ENCODE measurements around the gene ZNF579. TPM values are rescaled to one million over a fixed set of nuclear protein-coding genes. Genes with fewer than 3 reads are reported as not detected.
"Not testable (repeated sequence)": the region's sequence is repeated elsewhere in the genome, so short reads cannot be mapped to it uniquely, and the experiment has no call there.

ZNF579 gene
- total RNA-seq, 6 donors from 2014 or later, result 3.5 to 19.2 (median 8.4) TPM

DNA sequence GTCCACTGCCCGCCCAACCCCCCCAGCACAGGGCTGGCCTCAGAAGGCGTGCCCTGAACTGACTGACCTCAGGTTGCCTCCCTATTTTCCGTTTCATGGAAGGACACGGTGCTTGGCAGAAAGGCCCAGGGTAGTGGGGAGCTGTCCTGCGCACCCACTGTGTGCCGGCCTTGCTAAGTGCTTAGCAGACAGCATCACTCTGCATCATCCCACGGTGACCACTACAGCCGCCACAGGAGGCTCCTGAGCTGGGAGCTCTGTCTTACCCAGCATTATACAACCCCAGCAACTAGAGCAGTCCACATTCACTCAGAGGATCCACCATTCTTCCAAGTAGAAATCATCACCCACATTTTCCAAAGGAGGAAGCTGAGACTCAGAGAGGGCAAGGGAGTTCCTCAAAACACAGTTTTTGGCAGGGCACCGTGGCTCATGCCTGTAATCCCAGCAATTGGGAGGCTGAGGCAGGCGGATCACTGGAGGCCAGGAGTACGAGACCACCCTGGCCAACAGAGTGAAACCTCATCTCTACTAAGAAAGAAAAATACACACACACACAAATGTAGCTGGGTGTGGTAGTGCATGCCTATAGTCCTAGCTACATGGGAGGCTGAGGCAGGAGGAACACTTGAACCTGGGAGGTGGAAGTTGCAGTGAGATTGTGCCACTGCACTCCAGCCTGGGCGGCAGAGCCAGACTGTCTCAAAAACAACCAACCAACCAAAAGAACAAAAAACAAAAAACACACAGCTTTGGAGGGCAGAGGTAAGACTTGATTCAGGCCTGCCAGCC, 45.3 kb downstream of the ZNF579 start:
- 79 to 84% methylated on average over 10 to 12 of the region's 12 CpGs for WGBS, 2 donors
- no peaks in the 10 kb centered on the region for H3K9me3 ChIP-seq
- H3K36me3 ChIP-seq, result no peaks in the 10 kb centered on the region
- H3K27ac ChIP-seq, result no peak overlapping the region
- no peak overlapping the region for H3K4me3 ChIP-seq
- DNase-seq (no peak), ATAC-seq (ENCODE audit: low FRiP score in 2 of 2) (no peak)
- no peaks in the 10 kb centered on the region for H3K4me1 ChIP-seq
- no peaks in the 10 kb centered on the region for H3K27me3 ChIP-seq
- TF ChIP-seq EP300 (IDR thresholded peaks at IDR 0.05) (no peak), POLR2A (IDR thresholded peaks at IDR 0.05) (no peak)
- TF ChIP-seq, protein P1, sequence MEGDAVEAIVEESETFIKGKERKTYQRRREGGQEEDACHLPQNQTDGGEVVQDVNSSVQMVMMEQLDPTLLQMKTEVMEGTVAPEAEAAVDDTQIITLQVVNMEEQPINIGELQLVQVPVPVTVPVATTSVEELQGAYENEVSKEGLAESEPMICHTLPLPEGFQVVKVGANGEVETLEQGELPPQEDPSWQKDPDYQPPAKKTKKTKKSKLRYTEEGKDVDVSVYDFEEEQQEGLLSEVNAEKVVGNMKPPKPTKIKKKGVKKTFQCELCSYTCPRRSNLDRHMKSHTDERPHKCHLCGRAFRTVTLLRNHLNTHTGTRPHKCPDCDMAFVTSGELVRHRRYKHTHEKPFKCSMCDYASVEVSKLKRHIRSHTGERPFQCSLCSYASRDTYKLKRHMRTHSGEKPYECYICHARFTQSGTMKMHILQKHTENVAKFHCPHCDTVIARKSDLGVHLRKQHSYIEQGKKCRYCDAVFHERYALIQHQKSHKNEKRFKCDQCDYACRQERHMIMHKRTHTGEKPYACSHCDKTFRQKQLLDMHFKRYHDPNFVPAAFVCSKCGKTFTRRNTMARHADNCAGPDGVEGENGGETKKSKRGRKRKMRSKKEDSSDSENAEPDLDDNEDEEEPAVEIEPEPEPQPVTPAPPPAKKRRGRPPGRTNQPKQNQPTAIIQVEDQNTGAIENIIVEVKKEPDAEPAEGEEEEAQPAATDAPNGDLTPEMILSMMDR (IDR thresholded peaks at IDR 0.05), result no peak

DNA sequence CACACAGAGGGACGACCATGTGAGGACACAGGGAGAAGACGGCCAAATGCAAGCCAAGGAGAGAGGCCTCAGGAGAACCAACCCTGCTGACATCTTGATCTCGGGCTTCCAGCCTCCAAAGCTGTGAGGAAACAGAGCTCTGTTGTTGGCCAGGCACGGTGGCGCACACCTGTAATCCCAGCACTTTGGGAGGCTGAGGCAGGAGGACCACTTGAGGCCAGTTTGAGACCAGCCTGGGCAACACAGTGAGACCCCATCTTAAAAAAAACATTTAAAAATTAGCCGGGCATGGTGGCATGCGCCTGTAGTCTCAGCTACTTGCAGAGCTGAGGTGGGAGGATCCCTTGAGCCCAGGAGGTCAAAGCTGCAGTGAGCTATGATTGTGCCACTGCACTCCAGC, 46.4 kb downstream of the ZNF579 start:
- not testable (repeated sequence) for DNase-seq, H3K27me3 ChIP-seq
- WGBS, 2 donors, result 88 to 90% methylated on average over 7 of the region's 7 CpGs

DNA sequence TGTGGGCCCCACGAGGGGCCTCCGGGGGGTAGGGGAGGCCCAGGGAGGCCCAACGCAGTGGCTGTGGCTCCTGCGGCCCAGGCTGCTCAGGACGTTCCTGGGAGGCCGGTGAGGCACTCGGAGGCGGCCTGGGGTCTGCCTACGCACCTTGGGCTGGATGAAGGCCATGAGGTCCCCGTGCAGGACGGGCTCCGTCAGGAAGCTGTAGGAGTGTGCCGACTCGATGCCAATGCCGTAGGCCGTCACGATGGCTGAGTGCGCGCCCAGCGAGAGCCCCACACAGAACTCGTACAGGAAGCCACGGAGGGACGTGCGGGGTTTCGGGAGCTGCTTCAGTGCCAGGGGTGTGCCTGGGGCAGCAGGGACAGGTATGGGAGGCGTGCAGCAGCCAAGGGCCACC, 49.7 kb downstream of the ZNF579 start:
- Histone ChIP-seq H3K27ac (no peak overlapping the region), H3K27me3 (no peaks in the 10 kb centered on the region), H3K36me3 (no peaks in the 10 kb centered on the region), H3K9me3 (no peaks in the 10 kb centered on the region), H3K4me1 (peaks cover 6 to 8% (median 6%) of the 10 kb centered on the region in 4 donors), H3K4me3 (no peak overlapping the region)
- DNase-seq (peak in 1 of 2 donors; percentile 80), ATAC-seq (ENCODE audit: low FRiP score in 2 of 2) (peak in 1 of 2 donors; percentile 23)
- TF ChIP-seq, protein P1 (IDR thresholded peaks at IDR 0.05), result no peak
- no peak for TF ChIP-seq EP300 (IDR thresholded peaks at IDR 0.05)
- TF ChIP-seq POLR2A (IDR thresholded peaks at IDR 0.05), result no peak
- no peak for TF ChIP-seq POLR2AphosphoS5 (IDR thresholded peaks at IDR 0.05)
- WGBS, 2 donors, result 91 to 92% methylated on average over 18 to 26 of the region's 26 CpGs

More for the DNA sequence above, 46.4 kb downstream of the ZNF579 start:
- H3K4me1 ChIP-seq; ATAC-seq (ENCODE audit: low FRiP score in 2 of 2); H3K4me3 ChIP-seq; H3K9me3 ChIP-seq; H3K36me3 ChIP-seq; H3K27ac ChIP-seq: not testable (repeated sequence)

DNA sequence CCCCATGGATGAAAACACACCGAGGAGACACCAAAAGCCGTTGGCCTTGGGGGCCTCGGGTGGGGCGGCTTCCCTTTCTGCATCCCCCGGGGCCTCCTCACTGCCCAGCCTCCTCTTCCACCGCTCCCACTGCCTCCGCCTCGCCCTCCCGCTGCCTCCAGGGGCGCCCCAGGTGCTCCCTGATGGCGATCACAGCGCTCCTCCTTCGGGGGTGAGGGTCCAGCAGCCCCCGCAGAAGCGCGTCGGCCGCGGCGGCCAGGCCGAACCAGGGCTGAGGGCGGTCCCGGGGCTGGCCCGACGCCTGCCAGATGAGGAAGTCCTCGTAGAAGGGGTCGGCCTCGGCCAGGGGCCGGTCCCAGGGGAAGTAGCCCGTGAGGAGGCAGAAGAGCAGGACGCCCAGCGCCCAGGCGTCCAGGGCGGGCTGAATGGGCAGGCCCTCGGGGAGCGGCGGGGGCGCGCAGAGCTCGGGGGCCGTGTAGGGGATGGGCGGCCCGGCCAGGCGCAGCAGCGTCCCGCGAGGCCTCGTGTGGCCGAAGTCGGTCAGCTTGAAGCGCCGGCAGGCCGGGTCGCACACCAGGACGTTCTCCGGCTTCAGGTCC, 50.9 kb downstream of the ZNF579 start:
- Histone ChIP-seq H3K4me1 (peaks cover 6 to 9% (median 9%) of the 10 kb centered on the region in 4 donors), H3K27me3 (no peaks in the 10 kb centered on the region), H3K27ac (no peak overlapping the region), H3K4me3 (no peak overlapping the region), H3K36me3 (no peaks in the 10 kb centered on the region), H3K9me3 (no peaks in the 10 kb centered on the region)
- DNase-seq (peak in 1 of 2 donors; percentile 81), ATAC-seq (ENCODE audit: low FRiP score in 2 of 2) (no peak)
- no peak for TF ChIP-seq POLR2A (IDR thresholded peaks at IDR 0.05)
- no peak for TF ChIP-seq POLR2AphosphoS5 (IDR thresholded peaks at IDR 0.05)
- TF ChIP-seq, protein P1 (IDR thresholded peaks at IDR 0.05), result no peak
- TF ChIP-seq EP300 (IDR thresholded peaks at IDR 0.05), result no peak
- WGBS, 2 donors, result 92 to 97% methylated on average over 18 to 48 of the region's 56 CpGs

DNA sequence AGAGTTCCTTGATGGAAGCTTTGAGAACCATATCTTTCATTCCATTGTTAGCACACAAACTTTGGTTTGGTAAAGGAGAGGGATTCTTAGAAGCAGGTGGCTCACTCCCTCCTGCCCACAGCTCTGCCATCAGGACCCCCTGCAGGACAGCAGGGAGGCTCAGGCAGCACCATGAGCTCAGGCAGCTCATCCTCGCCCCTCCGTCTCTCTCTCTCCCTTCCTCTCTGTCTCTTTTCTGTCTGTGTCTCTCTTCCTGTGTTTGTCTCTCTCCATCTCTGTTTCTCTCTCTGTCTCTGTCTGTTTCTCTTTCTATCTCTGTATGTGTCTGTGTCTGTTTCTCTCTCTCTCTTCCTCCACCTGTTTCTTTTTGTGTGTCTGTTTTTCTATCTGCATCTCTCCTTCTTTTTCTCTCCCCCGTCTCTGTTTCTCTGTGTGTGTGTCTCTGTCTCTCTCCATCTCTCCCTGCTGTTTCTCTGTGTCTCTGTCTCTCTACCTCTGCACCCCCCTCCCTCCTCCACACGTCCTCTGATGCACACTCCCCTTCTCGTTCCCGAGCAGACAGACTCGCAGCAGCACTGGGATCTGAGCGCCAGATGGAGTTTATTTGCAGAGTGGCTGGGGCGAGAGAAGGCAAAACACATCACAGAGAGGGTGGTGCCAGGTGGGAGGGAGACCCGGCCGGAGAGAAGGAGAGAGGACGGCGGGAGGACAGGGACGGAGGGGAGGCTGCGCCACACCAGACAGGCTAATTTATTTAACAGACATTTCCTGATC, 52.4 kb downstream of the ZNF579 start:
- ATAC-seq (ENCODE audit: low FRiP score in 2 of 2) (no peak), DNase-seq (no peak)
- WGBS, 2 donors, result 33 to 36% methylated on average over 15 of the region's 15 CpGs
- H3K27me3 ChIP-seq, result no peaks in the 10 kb centered on the region
- H3K4me1 ChIP-seq, result peaks cover 6 to 9% (median 9%) of the 10 kb centered on the region in 4 donors
- no peak overlapping the region for H3K4me3 ChIP-seq
- H3K9me3 ChIP-seq, result no peaks in the 10 kb centered on the region
- H3K36me3 ChIP-seq, result no peaks in the 10 kb centered on the region
- TF ChIP-seq POLR2A (IDR thresholded peaks at IDR 0.05), result no peak
- TF ChIP-seq, protein P1 (IDR thresholded peaks at IDR 0.05), result no peak
- TF ChIP-seq EP300 (IDR thresholded peaks at IDR 0.05), result no peak
- no peak for TF ChIP-seq POLR2AphosphoS5 (IDR thresholded peaks at IDR 0.05)
- no peak overlapping the region for H3K27ac ChIP-seq

Data from upper lobe of left lung (tissue), 6 donors.